GM21528 (cell line): ENCODE data around the gene NOL11.
"Not testable (repeated sequence)": the region's sequence is repeated elsewhere in the genome, so short reads cannot be mapped to it uniquely, and the experiment has no call there.

Experiments used
- ATAC-seq: cut with Tn5 transposase; IDR thresholded peaks from one replicate; pipeline ENCODE4 v1.9.1; 2021; ENCODE audit warnings: mild to moderate bottlenecking, moderate library complexity; ENCODE audit not compliant: unreplicated experiment, low FRiP score

Gene NOL11

DNA sequence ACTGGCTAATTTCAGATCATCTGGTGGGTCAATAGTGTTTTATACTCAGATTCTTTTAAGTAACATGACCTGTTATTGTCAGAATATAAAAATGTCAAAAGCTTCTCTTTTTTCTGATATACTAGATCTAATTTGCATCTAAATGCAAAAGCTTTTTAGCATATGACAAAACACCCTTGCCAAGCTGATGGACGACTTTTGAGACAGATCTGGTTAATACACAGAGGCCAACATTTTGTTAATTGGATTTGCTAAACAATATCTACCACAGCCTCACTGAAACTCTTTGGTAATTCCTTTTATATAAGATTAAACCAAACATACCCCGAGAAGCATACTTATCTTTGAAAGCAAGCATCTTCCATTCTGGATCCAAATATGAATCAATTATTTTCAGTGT is 10.3 kb upstream of the NOL11 start:
- ATAC-seq = no peak

DNA sequence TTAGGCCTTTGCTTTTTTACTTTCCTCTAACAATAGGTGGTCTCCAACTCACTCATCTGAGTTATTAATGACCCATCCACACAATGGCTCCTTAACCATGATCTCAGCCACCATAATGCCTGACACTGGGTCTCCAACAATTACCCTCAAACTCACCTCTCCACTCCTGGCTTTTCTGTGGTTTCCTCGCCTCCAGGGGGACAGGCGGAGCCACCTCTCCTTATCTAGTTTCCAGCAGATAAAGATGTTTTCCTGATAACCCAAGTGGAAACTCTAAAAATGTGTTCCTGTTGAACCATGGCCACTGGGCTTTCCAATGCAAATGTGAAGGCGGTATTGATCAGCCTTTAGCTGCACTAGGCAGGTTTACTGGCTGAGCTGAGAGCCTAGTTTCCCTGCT is 9.4 kb upstream of the NOL11 start:
- ATAC-seq = no peak

DNA sequence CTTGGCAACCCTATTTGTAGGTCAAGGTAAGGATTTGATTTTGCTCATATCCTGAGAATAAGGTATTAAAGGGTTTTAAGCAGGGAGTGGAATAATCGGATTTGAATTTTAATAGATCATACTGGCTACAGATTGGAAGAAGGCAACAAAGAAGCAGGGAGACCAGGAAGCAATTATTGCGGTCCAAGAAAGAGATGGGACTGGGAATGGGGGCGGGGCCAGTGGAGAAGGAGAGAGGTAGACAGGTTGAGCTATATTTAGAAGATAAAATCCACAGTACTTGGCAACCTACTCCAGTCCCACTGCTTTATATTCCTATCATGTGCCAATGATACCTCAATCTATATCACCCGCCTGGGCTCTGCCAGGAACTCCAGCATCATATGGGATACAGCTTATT is 5.8 kb upstream of the NOL11 start:
- no peak for ATAC-seq

DNA sequence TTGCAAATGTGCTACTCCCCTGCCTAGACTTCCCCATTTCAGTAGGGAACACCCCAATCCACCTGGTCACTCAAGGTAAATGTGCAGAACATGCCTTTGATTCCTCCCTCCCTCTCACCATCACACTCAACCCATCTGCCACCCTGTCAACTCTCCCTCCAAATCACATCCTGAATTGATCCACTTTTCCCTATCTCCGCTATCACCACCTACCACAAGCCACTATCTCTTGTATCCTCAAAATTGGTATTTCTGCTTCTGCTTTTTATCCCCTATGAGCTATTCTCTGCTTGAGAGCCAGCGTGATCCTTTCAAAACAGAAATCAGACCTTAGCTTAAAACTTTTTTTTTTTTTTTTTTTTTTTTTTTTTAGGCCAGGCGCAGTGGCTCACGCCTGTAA is 5.4 kb upstream of the NOL11 start:
- no peak for ATAC-seq

DNA sequence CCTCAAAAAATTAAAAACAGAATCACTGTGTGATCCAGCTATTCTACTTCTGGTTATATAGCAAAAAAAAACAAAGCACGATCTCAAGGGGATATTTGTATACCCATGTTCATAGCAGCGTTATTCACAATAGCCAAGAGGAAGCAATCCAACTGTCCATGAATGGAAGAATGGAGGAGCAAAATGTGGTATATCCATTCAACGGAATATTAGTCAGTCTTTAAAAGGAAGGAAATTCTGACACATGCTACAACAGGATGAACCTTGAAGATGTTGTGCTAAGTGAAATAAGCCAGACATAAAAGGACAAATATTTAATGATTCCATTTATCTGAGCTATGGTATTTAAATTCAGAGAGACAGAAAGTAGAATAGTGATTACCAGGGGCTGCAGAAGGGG is 4.6 kb upstream of the NOL11 start:
- ATAC-seq = no peak

DNA sequence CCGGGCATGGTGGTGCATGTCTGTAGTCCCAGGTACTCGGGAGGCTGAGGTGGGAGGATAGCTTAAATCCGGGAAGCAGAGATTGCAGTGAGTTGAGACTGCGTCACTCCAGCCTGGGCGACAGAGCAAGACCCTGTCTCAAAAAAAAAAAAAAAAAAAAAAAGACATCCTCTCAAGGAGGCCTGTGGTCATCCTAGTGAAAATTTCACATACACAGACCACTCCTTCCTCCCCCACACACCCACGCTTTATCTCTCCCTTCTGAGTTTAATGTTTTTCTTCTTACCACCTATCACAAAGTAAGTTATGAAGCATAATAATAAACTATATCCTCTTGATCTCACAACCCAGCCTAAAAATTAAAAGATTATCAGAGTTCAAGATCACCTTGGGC is 1.3 kb upstream of the NOL11 start:
- no peak for ATAC-seq

DNA sequence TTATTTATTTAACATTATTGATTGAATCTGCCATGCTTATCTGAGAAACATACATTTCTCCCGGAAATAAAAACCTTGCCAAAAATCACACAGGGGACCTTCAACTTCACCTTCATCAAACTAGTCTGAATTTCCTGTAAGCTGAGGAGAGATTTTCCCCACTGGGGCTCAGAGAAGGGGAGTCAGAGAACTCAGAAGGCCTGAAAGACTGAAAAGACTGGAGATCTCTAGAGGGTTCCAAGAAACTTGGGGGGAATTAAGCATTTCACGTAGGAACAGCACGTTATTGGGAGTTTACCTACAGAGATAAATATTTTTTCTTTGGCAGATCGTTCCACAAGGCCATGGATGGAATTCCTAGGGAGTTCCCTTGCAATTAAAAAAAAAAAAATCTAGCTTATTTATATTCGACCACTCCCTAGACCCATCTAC is 528 bp upstream of the NOL11 start:
- ATAC-seq = no peak

DNA sequence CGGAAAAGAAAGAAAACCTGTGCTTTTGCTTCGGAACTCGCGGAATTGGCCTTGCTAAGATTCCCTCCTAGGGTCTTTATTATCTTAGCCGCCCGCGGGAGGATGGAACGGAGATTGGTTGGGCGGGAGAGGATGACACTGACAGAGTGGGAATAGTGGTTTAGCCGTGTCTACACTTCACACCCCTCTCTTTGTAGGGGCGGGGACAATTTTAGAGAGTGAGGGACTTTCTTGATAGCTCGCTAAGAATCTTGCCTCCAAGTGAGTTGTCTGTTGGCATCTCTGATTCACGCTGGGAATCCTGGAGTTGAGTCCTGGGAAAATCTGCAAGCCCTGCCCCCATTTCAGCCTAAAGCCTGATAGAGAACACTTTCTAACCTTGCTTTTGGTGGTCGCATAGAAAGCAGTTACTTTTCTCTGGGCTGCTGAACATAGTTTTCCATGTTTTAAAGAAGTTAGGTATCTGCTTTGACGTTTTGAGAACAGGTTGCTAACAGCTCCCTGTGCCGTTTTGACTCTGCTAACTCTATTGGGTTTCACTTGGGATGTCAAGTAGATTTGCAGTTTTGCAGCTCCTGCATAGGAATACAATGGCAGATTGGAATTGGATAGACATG is 697 bp downstream of the NOL11 start:
- ATAC-seq = peak; percentile 4

DNA sequence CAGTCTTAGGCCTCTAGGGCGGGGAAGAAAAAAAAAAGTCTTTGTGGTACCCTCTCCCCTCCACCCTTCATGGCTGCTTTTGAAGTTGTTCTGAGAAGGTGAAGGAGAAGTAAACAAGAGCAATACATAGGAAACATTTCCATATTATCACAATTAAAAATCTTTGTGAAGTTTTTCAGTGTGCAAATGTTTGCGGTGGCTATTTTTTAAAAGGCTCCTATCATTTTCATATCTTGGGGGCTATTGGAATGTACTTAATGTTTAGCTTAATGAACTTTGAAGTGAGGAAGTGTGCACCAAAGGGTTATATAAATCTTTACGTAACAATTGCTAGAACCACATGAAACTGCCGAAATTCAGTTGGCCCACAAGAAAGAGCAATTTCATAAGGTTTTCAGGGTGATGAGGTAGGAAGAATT is 7.6 kb downstream of the NOL11 start:
- no peak for ATAC-seq

DNA sequence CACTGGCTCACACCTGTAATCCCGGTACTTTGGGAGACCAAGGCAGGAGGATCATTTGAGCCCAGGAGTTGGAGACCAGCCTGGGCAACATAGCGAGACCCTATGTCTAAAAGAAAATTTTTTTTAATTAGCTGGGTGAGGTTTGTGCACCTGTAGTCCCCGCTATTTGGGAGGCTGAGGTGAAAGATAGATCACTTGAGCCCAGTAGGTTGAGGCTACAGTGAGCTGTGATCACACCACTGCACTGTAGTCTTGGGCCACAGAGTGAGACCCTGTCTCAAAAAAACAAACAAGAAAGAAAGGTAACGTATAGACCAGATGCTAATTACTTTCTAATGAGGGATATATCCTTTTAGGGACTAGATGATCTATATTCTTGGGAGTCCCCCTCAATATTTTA is 8.1 kb downstream of the NOL11 start:
- ATAC-seq = no peak

DNA sequence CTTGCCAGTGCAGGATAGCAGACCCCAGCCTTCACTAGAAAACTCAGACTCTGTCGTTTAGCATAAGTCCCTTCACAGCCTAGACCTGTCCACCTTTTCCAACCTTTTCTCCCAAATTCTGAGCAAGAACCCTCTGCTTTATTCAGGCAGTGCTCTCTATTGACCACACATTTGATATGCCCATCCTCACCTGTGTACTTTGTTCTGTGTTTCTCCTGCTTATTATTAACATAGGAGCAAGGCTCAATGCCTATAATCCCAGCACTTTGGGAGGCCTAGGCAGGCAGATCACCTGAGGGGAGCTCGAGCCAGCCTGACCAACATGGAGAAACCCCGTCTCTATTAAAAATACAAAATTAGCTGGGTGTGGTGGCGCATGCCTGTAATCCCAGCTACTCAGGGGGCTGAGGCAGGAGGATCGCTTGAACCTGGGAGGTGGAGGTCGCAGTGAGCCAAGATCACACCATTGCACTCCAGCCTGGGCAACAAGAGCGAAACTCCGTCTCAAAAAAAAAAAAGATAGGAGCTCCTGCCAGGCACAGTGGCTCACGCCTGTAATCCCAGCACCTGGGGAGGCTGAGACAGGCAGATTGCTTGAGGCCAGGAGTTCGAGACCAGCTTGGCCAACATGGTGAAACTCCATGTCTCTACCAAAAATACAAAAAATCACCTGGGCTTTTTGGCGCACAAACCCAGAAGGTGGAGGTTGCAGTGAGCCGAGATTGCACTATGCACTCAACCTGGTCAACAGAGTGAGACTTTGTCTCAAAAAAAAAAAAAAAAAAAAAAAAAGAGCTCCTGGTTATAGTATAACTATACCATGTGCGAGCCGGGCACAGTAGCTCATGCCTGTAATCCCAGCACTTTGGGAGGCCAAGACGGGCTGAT is 9.7 kb downstream of the NOL11 start:
- ATAC-seq = not testable (repeated sequence)

DNA sequence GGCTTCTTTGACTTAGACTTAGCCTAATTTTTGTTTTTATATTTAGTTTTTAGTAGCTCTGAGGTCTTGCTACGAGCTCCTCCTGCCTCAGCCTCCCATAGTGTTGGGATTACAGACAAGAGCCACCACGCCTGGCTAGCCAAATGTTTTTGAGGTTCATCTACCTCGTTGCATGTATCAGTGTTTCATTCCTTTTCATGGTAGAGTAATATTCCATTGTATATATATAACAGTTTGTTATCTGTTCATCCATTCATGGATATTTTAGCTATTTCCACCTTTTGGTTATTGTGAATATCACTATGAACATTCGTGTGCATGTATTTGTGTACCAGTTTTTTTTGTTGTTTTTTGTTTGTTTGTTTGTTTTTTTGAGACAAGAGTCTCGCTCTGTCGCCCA is 12.2 kb downstream of the NOL11 start:
- ATAC-seq = no peak

DNA sequence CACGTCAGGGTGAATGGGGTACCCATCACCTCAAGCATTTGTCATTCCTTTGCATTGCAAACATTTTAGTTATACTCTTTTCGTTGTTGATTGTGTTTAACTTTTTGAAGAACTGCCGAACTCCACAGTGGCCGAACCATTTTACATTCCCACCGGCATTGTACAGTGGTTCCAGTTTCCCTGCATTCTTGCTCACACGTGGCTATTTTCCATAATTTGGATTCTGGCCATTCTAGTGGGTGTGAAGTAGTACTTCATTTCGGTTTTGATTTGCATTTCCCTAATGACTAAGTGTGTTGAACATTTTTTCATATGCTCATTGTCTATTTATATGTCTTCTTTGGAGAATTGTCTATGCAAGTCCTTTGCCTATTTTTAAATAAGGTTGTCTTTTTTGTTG is 13.0 kb downstream of the NOL11 start:
- no peak for ATAC-seq

DNA sequence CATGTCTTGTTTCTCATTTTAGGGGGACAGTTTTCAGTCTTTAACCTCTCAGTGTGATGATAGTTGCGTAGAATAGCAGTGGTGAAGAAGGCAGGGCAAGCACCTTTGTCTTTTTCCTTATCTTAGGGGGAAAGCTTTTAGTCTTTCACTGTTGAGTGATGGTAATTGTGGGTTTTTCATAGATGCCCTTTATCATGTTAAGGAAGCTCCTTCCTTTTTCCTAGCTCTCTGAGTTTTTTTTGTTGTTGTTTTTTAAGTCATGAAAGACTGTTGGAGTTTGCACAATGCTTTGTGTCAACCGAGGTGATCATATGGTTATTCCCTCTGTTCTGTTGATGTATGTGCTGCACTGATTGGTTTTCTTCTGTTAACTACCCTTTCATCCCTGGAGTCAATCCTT is 15.7 kb downstream of the NOL11 start:
- ATAC-seq = no peak

DNA sequence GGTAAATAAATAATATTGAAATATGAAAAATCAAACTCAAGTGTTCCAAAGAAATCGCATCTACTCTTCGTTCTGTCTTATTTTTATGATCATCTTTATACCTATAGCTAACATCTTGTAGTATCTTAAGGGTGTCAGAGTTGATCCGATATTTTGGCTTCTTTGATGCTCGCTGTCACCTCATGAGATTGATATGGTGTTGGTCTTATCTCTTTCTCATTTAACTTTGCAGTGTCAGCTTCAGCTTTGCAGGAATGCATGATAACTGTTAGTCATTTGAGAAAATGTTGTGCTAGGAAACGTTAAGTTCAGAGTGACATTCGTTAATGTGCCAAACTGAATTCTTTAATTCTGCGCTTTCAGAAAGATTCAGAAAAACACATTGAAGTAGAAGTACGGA is 19.4 kb downstream of the NOL11 start:
- ATAC-seq = no peak

DNA sequence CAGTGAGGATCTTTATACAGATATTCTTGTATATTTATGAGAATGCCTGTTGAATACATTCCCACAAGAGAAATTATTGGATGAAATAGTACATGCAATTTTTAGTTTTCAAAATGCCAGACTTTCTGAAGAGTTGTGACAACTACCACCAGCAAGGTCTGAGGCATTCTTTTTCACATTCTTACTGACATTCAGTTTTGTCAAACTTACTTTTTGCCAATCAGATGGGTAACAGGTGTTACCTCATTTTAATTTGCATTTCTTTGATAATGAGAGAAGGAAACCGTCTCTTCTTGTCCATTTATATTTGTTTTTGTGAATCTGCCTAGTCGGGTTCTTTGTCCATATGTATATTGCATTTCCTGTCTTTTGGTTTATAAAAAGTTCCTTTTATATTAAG is 24.3 kb downstream of the NOL11 start:
- ATAC-seq = no peak

DNA sequence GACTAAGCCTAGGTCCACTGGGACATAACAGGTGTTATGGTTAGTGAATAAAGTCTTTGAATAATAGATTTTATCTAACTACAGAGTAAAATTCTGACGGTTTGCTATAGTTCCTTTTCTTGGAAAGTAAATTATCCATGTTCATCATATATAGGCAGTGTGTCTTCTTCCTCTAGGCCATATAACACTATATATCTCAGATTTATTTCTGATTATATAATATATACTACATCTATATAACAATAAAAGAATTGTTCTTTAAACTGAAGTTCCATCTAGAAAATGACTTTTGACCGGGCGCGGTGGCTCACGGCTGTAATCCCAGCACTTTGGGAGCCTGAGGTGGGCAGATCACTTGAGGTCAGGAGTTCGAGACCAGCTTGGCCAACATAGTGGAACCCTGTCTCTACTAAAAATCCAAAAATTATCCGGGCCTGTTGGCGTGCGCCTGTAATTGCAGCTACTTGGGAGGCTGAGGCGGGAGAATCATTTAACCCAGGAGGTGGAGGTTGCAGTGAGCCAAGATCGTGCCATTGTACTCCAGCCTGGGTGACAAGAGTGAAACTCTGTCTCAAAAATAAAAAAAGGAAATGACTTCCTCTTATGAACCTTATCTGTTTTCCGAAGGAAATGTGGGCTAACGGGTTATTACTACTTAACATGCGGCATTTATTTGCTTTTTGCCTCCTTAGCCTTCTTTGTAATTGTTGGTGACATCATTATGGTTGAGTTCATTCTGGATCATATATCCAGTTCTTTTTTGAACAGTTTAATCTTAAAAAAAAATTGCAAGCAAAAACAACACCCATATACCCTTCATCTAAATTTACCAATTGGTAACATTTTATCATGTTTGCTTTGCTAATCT is 29.2 kb downstream of the NOL11 start:
- no peak for ATAC-seq

DNA sequence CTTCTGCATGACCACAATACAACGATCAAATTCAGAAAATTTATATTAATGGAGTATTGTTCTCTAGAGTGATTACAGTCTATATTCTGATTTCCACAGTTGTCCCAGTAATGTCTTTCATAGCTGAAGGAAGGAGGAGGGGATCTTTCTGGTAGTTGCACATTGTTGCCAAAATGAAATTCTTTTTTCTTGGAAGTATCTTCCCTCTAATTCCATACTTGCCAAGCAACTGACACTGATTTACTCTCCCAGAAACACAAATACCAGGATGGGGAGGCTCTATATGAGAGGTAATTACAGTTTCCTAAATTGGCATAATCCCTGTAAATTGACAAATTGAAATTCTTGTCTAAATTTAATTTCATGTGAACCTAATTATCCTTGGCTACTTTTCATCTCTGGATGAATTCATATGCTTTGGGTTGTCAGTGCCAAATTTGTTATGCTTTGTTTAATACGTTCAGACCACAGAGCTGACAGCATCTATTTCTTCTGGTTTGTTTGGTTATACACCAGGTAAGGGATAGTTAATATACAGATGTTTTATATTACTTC is 30.0 kb downstream of the NOL11 start:
- ATAC-seq = no peak

DNA sequence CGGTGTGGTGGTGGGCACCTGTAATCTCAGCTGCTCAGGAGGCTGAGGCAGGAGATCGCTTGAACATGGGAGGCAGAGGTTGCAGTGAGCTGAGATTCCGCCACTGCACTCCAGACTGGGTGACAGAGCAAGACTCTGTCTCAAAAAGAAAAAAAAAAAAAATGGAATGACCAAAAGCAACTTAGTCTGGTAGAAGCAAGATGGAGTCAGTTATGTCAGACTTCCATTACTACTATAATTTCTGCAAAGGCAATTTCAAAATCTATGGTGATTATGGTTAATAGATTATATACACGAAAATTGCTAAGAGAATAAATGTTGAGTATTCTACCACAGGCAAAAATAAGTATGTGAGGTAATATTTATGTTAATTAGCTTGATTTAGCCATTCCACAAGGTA is 32.3 kb downstream of the NOL11 start:
- ATAC-seq = no peak

DNA sequence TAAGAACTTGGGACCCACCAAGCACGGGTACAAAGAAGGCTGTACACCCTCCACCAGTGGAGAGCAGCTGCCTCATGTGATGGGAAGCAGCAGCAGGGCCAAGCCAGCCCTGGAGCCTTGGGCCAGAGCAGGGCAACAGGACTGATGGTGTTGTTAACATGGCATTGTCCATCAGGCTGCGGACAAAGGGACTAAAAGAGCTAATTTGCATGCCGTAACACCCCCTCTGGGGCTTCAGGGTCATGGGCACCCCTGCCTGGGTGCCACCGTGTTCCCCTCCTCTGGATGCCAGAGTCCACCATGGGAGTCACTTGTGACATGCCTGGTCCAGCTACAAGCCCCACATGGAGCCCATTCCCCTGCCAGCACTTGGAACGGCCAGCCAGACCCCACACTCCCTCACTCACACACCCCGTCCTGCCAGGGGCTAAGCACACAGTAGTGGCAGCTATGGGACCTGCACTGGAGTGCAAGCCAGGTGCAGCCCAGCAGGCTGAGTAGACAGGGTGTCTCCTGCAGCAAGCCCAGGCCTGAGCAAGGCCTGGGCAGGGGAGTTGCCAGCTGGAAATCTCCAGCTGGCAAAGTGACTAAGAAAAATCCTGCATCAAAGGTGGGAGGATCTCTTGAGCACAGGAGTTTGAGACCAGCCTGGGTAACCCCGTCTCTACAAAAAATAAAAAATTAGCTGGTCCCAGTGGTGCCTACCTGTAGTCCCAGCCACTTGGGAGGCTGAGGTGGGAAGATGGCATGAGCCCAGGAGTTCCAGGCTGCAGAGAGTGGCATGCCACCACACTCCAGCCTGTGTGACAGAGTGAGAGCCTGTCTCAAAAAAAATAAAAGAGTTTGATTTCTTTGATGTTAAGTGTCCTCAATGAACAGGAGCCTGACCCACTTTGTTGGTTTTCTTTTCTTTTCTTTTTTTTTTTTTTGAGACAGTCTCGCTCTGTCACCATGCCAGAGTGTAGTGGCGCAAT is 33.7 kb downstream of the NOL11 start:
- ATAC-seq = no peak
